CD4-positive, alpha-beta T cell treated with Interleukin-15 for 1 hour (primary cell): ENCODE results near the gene MAGEL2.

Experiments
- DNase-seq: peaks from one replicate; pipeline ENCODE4 v3.0.0-alpha.2; 2020

The MAGEL2 gene

GRCh38 chr15:23647421-23648370, at the start of gene MAGEL2:
TSS of gene MAGEL2 (minus strand) at chr15:23647867. CDS start at chr15:23647742, 125 bp downstream.
- no peak for DNase-seq

GRCh38 chr15:23695282-23695681, 47.6 kb upstream of the MAGEL2 start:
- DNase-seq: no peak

GRCh38 chr15:23694592-23694991, 46.9 kb upstream of the MAGEL2 start:
- no peak for DNase-seq

GRCh38 chr15:23690450-23690852, 42.8 kb upstream of the MAGEL2 start:
- no peak for DNase-seq

- DNase-seq: no peak
These were observed 42.3 kb upstream of the MAGEL2 start for GRCh38 chr15:23690015-23690414.

GRCh38 chr15:23687143-23687470, 39.4 kb upstream of the MAGEL2 start, which contains the start of gene NDN:
TSS of gene NDN (minus strand) at chr15:23687305. CDS start at chr15:23687217, 88 bp downstream.
- DNase-seq: no peak

- DNase-seq: no peak
These were observed 38.9 kb upstream of the MAGEL2 start for GRCh38 chr15:23686466-23687142.

GRCh38 chr15:23671481-23671880, 23.8 kb upstream of the MAGEL2 start:
- DNase-seq: no peak

- no peak for DNase-seq
These were observed 23.3 kb upstream of the MAGEL2 start for GRCh38 chr15:23670970-23671369.

- no peak for DNase-seq
These were observed 15.6 kb upstream of the MAGEL2 start for GRCh38 chr15:23663232-23663631.

GRCh38 chr15:23648920-23649515, 1.4 kb upstream of the MAGEL2 start:
- DNase-seq: no peak

GRCh38 chr15:23647001-23647295, 719 bp downstream of the MAGEL2 start:
- no peak for DNase-seq

GRCh38 chr15:23646165-23647000, 1.3 kb downstream of the MAGEL2 start:
- no peak for DNase-seq

GRCh38 chr15:23645371-23646164, 2.1 kb downstream of the MAGEL2 start:
- DNase-seq: no peak

- no peak for DNase-seq
These were observed 2.8 kb downstream of the MAGEL2 start for GRCh38 chr15:23644829-23645228.

GRCh38 chr15:23642413-23643044, 5.1 kb downstream of the MAGEL2 start:
- no peak for DNase-seq

GRCh38 chr15:23634181-23634580, 13.5 kb downstream of the MAGEL2 start:
- DNase-seq: no peak

GRCh38 chr15:23629234-23629805, 18.3 kb downstream of the MAGEL2 start:
- DNase-seq: no peak

GRCh38 chr15:23628612-23629233, 18.9 kb downstream of the MAGEL2 start:
- DNase-seq: no peak

GRCh38 chr15:23616536-23616935, 31.1 kb downstream of the MAGEL2 start:
- DNase-seq: no peak

GRCh38 chr15:23606226-23606625, 41.4 kb downstream of the MAGEL2 start:
- no peak for DNase-seq
